K562 (cell line): ENCODE data around the gene RAP1A. TPM values are rescaled to one million over a fixed set of nuclear protein-coding genes. Genes with fewer than 3 reads are reported as not detected.

ENCODE experiments used
- HBP1 ChIP-seq: fragments of 450-650 bp; formaldehyde crosslinking; IDR thresholded peaks from 2 replicates; pipeline ENCODE4 v1.4.0; 2022; ENCODE audit warnings: missing genetic modification characterization
- L3MBTL2 ChIP-seq: fragments of 450-650 bp; IDR thresholded peaks from 2 replicates; pipeline ENCODE4 v1.6.1; 2016; ENCODE audit warnings: mild to moderate bottlenecking, moderate library complexity
- NR2C1 ChIP-seq, 2 experiments: fragments of 450-650 bp; IDR thresholded peaks; 2 replicates each; pipeline ENCODE4 v1.6.1; 2017; ENCODE audit warnings: mild to moderate bottlenecking in 2 of 2, antibody characterized with exemption in 1 of 2, inconsistent platforms in 1 of 2, missing compliant biosample characterization in 1 of 2, missing genetic modification characterization in 1 of 2
- XRCC5 ChIP-seq: fragments of 200-400 bp; formaldehyde crosslinking; IDR thresholded peaks from 2 replicates; pipeline ENCODE4 v1.6.1; 2017; ENCODE audit warnings: low read depth, mild to moderate bottlenecking, low read length
- YY1 ChIP-seq, 3 experiments: IDR thresholded peaks; 2 replicates each; pipeline ENCODE4 v1.6.1; 2011; ENCODE audit warnings: low read length in 2 of 3, mild to moderate bottlenecking in 2 of 3, moderate library complexity in 2 of 3, borderline replicate concordance in 1 of 3, control low read depth in 1 of 3, low read depth in 1 of 3; ENCODE audit not compliant: insufficient read depth in 3 of 3, insufficient replicate concordance in 2 of 3, control insufficient read depth in 1 of 3, insufficient read length in 1 of 3; ENCODE audit errors: extremely low read depth in 1 of 3
- ZNF639 ChIP-seq, 2 experiments: fragments of 200-800 bp in 1 of 2; sonication (Bioruptor generic) in 1 of 2; sonication (generic) in 1 of 2; formaldehyde crosslinking in 1 of 2; IDR thresholded peaks in 1 of 2; conservative IDR thresholded peaks in 1 of 2; 2 replicates each; pipeline versions ENCODE4 v1.5.0 to v1.6.1; 2016 to 2020; ENCODE audit warnings: missing compliant biosample characterization in 1 of 2, missing genetic modification characterization in 1 of 2, missing genetic modification reagents in 1 of 2
- polyA plus RNA-seq, 8 experiments: library from polyadenylated mRNA; depleted of rRNA in 4 of 8; stranded (reverse) in 5 of 8; unstranded in 3 of 8; fragments of >200 nt; fragmentation: Nextera tagmentation in 2 of 8; fragmentation: Illumina TruSeq in 1 of 8; extraction: Ambion mirVana in 2 of 8; extraction: Trizol in 1 of 8; gene quantifications; 2 replicates each; pipeline versions ENCODE4 v1.2.1 to v1.2.3, GENCODE V29; 2011 to 2014; ENCODE audit warnings: inconsistent platforms in 1 of 8, missing spikeins in 1 of 8
- total RNA-seq, 7 experiments: library from RNA; depleted of rRNA in 6 of 7; stranded (reverse); fragments of >200 nt in 6 of 7; fragmentation: Illumina TruSeq in 2 of 7; extraction: Trizol in 2 of 7; gene quantifications; 2 replicates each; pipeline versions ENCODE4 v1.2.1 to v1.2.3, GENCODE V29; 2011 to 2021; ENCODE audit warnings: low replicate concordance in 1 of 7
- TF ChIP-seq, protein P1 (sequence below), 2 experiments: fragments of 450-650 bp in 1 of 2; sonication (generic) in 1 of 2; formaldehyde crosslinking in 1 of 2; IDR thresholded peaks; 2 replicates each; pipeline versions ENCODE4 v1.7.1 to v1.9.0; 2016 to 2022; ENCODE audit warnings: inconsistent platforms in 1 of 2, mild to moderate bottlenecking in 1 of 2, missing genetic modification reagents in 1 of 2

RAP1A gene
- total and polyA plus RNA-seq, 9 of the 15 experiments (the other 6 are each of a cell fraction or from before 2014, with no cell fraction given): 13.4 to 86.2 (median 32.5) TPM

DNA sequence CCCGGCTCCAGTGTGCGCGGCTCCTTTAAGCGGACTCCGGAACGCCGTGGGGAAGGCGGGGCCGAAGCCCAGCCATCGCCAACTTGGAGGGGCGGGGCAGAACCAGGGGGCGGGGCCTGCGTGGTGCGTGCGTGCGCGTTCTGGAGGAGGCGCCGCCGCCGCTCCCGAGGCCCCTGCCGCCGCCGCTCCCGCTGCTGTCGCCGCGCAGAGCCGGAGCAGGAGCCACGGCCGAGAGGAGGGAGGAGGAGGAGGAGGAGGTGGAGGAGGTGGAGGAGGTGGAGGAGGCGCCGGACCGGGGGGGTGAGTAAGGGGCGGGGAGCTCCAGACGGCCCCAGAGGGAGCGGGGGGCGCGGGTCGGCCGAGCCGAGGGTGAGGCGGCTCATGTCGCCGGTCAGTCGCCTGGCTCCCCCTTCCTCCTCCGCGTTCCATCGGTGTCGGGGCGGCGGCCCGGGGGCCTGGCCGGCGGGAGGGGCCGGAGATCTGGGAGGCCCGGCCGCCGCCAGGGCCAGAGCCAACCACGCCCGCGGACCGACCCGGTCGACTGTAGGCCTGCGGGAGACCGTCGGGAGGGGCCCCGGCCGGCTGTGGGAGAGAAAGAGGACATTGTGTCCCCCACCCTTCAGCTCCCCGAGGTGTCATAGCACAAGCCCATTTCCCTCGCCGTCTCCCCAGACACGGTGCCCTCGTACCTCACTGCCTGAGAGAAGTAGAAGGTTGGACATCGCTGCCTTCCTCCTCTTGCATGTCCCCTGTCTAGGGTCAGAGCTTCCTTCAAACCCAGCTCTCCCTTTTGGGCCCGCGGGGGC is at the start of gene RAP1A (continued):
- TF ChIP-seq, protein P1, sequence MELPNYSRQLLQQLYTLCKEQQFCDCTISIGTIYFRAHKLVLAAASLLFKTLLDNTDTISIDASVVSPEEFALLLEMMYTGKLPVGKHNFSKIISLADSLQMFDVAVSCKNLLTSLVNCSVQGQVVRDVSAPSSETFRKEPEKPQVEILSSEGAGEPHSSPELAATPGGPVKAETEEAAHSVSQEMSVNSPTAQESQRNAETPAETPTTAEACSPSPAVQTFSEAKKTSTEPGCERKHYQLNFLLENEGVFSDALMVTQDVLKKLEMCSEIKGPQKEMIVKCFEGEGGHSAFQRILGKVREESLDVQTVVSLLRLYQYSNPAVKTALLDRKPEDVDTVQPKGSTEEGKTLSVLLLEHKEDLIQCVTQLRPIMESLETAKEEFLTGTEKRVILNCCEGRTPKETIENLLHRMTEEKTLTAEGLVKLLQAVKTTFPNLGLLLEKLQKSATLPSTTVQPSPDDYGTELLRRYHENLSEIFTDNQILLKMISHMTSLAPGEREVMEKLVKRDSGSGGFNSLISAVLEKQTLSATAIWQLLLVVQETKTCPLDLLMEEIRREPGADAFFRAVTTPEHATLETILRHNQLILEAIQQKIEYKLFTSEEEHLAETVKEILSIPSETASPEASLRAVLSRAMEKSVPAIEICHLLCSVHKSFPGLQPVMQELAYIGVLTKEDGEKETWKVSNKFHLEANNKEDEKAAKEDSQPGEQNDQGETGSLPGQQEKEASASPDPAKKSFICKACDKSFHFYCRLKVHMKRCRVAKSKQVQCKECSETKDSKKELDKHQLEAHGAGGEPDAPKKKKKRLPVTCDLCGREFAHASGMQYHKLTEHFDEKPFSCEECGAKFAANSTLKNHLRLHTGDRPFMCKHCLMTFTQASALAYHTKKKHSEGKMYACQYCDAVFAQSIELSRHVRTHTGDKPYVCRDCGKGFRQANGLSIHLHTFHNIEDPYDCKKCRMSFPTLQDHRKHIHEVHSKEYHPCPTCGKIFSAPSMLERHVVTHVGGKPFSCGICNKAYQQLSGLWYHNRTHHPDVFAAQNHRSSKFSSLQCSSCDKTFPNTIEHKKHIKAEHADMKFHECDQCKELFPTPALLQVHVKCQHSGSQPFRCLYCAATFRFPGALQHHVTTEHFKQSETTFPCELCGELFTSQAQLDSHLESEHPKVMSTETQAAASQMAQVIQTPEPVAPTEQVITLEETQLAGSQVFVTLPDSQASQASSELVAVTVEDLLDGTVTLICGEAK (IDR thresholded peaks at IDR 0.05): no peak
- TF ChIP-seq, protein P1 (CRISPR knock-in tag; IDR thresholded peaks at IDR 0.05): no peak
- TF ChIP-seq XRCC5 (0 out of 2 replicates have a peak, but pooled peaks have one; percentile 30), YY1 (IDR thresholded peaks at IDR 0.05; ENCODE audit: borderline replicate concordance in 1 of 3, control insufficient read depth in 1 of 3, extremely low read depth in 1 of 3, insufficient read depth in 3 of 3, insufficient read length in 1 of 3, insufficient replicate concordance in 2 of 3, low read depth in 1 of 3, low read length in 2 of 3) (peak in 2 of 3 experiments; percentile 38 to 65), NR2C1 (IDR thresholded peaks at IDR 0.05) (no peak), NR2C1 (tag; IDR thresholded peaks at IDR 0.05) (no peak), ZNF639 (CRISPR knock-in tag; conservative IDR thresholded peaks at IDR 0.05 in 1 of 2, IDR thresholded peaks at IDR 0.05 in 1 of 2) (peak in 1 of 2 experiments; percentile 93; a peak in 2 of 4 replicates), L3MBTL2 (no peak), HBP1 (no peak)
